SW480 (cell line): Measurements from ENCODE around the gene POM121.
"Not testable (repeated sequence)": the region's sequence is repeated elsewhere in the genome, so short reads cannot be mapped to it uniquely, and the experiment has no call there.

Experiments
- DNase-seq: peaks from one replicate; pipeline ENCODE4 v3.0.0-alpha.2; 2016; ENCODE audit warnings: low spot score

The POM121 gene

DNA sequence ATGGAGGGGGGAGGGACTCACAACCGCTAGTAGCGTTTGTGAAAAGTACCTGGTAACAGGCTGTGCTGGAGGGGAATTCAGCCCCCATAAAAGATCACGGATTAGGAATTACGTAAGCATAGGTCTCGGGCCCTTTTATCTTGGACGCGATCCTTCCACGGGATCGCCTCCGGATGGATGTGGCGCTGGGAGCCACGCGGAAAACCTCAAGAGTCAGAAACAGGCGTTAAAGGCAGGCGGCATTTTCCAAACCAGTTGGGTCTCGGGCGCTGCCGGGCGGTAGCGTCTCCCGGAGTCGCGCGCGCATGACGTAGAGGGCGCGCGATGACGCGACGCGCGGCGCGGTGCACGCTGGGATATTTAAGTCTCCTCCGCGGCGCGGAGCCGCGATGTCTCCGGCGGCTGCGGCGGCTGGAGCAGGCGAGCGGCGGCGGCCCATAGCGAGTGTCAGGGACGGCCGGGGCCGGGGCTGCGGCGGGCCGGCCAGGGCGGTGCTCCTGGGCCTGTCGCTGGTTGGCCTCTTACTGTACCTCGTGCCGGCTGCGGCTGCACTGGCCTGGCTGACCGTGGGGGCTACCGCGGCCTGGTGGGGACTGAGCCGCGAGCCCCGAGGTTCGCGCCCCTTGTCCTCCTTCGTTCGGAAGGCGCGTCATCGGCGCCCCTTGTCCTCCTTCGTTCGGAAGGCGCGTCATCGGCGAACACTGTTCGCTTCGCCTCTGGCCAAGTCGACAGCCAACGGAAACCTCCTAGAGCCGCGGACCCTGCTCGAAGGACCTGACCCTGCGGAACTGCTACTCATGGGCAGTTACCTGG, at the start of gene POM121:
POM121 (plus strand) TSS at position 363 of the 813 bp plus-strand sequence; CDS start at position 390, 27 bp downstream.
- DNase-seq: peak; percentile 87

DNA sequence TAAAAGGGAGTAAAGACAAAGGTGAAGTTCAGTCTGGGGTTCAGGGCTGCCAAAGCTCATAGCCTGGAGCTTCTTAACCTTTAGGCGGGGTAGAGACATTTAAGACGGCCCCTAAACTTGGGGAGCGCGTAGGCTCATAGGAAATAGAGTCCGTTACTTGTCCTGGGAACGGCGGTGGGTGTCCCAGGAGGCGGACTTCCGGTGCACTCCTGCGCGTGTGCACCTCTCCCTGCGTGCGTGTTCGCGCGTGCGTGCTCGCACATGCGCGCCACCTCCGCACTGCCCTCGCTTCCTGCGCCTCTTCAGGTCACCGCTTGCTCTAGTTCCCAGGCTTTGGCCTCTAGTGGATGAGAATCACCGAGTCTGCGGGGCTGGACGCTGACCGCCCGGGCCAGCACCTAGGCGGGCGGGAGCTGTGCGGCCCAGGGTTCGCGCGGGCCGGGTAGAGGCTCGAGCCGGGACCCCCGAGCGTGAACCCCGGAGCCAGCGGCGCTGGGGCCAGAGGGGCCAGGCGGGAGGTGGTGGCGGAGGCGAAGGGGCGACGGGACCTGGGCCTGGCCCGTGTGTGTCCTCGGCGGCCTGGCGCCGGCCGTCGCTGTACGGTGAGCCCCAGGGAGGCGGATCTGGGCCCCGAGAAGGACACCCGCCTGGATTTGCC, 45.7 kb upstream of the POM121 start:
- DNase-seq: peak; percentile 93

DNA sequence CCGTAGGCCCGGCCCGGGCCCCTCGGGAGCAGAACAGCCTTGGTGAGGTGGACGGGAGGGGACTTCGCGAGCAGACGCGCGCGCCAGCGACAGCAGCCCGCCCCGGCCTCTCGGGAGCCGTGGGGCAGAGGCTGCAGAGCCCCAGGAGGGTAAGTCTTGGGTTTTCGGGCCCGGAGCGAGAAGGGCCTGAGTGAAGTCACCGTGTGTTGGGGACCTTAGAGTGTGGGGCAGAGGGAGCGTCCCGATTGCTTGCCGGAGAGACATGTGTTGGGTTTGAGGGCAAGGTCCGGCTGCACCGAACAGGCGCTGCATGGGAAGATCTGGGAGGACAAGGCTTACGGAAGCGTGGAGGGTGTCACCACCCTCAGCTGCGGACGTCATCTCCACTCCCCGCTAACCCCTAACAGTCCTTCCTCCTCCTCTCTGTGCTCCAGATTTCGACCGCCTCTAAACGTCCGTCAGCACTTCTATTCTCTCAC, 45.1 kb upstream of the POM121 start:
- peak; percentile 75 for DNase-seq

DNA sequence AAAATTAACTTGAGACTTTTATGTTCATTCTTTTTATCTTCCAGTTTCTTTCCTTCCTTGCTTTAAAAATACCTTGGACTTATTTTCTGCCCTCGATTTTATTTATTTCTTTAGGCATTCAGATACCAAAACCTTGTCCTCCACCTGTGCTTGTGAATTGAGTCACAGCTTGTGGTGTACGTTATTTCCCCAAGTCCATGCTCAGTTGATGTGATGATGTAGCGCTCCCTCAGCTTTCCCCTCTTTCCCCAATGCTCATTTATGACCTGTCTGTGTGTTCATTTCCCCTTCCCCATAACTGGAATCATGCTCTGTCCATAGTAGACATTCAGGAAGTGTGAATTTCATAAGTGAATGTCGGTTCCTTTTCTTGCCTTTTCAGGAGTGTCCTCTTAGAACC, 33.1 kb upstream of the POM121 start:
- not testable (repeated sequence) for DNase-seq

DNA sequence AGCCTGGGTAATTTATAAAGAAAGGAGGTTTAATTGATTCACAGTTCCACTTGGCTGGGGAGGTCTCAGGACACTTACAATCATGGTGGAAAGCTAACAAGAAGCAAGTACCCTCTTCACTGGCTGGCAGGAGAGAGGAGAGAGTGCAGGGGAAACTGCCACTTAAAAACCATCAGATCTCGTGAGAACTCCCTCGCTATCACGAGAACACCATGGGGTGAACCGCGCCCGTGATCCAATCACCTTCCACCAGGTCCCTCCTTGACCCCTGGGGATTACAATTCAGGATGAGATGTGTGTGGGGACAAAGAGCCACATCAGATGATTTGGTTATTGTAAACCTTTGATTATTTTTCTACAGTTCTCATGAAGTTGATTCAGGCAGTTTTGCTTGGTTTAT, 20.2 kb upstream of the POM121 start:
- DNase-seq: not testable (repeated sequence)

DNA sequence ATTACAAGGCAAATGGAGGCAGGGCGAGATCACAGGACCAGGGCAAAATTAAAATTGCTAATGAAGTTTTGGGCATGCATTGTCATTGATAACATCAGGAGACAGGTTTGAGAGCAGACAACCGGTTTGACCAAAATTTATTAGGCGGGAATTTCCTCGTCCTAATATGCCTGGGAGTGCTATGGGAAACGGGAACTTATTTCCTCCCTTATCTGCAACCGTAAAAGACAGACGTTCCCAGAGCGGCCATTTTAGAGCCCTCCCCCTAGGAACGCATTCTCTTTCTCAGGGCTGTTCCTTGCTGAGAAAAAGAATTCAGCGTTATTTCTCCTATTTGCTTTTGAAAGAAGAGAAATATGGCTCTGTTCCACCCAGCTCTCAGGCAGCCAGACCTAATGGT, 16.5 kb upstream of the POM121 start:
- DNase-seq: not testable (repeated sequence)

DNA sequence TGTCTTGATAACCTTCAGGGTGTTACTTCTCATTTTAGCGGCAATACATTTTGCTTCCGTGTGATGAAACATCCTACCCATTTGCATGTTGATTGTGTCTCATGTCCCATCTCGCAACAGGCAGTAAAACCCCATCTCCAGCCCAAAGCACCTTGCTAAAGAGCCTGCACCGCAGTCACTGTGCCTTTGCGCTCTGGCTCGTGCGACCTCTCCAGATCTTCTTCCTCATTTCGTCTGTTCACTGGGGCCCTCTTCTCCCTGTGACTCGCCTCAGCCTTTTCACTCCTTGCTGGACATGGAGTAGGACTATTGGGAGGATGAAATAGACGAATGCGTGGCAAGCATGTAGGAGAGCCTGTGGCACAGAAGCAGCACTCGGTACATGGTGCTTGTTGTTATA, 13.5 kb upstream of the POM121 start:
- not testable (repeated sequence) for DNase-seq

DNA sequence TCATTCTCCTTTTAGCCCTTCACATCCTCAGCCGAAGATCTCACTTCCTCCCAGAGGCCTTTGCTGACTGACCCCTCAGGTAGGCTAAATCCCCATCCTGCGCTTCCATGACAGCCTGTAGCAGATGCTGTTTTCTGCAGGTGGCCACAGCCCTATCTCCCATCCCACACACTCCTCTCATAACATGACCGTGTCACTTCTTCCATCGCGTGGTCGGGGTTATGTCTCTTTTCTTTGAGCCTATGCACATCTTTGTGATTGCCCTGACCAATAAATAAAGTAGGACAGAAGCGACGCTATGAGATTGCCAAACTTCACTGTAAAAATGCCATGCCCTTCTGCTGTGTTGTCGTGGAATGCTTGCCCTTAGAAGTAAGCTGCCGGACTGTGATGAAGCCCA, 11.1 kb upstream of the POM121 start:
- DNase-seq: not testable (repeated sequence)

DNA sequence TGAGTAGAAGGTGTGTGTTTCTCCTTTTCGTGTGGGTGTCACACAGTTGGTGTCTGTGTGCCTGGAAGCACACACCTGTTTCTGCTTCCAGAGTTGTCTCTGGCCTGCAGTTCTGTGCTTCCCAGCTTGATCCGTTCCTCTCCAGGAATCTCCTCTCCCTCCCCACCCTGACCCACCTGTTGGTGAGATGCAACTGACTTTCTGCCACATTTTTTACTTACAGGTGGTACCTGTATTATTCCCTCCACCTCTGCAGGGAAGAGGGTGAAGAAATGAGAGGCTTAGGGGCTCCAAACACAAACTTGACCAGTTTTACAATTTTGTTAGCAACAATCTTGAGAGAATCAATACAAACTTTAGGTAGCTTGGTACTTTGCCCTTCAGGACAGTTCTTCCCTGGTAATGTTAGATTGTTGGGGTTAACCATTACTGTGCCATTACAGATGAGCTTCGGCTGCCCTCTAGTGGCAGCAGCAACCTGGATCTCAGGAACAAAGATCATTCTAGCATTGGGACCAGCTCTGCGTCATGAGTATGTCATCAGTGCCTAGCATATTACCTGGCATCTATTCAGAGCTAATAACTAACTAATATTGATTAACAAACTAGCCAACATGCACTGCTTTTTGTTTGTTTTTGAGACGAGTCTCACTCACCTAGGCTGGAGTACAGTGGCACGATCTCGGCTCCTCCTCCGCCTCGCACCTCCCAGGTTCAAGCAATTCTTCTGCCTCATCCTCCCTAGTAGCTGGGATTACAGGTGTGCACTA, 10.0 kb upstream of the POM121 start:
- DNase-seq: peak; percentile 46

DNA sequence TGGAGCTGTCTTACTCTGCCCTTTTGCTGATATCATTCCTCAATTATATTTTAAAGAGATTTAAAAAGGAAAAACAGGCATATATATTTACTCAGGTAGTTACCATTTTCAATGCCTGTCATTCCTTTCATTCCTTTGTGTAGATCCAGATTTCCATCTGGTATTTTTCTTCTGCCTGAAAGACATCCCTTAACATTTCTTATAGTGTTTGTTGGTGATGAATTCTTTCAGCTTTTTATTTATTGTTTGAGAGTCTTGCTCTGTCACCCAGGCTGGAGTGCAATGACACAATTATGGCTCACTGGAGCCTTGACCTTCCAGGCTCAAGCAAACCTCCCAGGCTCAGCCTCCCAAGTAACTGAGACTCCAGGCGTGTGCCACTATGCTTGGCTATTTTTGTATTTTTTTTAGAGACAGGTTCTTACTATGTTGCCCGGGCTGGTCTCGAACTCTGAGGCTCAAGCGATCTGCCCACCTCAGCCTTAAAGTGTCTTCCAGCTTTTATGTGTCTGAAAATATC, 5.6 kb upstream of the POM121 start:
- no peak for DNase-seq

DNA sequence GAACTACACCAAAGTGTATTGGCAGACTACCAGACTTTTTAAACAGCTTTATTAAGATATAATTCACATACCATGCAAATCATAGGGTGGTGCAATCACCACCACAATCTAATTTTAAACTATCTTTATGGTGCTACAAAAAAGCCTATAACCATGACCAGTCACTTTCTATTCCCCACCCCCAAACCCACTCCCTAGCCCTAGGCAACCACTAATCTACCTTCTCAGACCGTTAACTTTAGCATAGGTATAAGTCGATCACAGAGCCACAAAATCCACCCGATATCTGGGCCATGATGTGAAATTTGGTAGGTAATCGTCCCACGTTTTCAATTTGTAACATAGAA, 536 bp upstream of the POM121 start:
- no peak for DNase-seq

DNA sequence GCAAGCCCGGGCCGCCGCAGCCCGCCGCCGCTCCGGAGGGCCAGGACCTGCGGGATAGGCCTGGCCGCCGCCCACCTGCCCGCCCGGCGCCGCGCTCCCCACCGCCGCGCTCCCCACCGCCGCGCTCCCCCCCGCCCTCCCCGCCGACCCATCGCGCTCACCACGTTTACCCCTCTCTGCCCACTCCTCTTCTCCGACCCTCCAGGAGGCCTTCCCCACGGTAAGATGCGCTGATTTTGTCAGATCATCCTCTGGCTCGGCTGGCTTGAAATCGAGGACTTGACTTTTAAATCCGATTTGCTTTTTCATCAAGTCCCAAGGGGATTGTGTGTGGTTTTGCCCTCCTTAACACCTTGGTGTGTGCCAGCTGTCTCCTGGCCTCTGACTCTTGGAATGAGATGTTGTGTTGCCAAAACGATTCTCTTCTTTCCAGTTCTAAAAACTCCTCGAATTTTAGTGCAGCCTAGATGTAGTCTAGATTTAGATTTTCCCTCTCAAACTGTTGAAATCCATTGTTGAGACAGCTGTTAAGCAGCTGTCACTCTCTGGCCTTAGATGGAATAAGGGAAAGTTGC, 738 bp downstream of the POM121 start:
- DNase-seq: no peak

DNA sequence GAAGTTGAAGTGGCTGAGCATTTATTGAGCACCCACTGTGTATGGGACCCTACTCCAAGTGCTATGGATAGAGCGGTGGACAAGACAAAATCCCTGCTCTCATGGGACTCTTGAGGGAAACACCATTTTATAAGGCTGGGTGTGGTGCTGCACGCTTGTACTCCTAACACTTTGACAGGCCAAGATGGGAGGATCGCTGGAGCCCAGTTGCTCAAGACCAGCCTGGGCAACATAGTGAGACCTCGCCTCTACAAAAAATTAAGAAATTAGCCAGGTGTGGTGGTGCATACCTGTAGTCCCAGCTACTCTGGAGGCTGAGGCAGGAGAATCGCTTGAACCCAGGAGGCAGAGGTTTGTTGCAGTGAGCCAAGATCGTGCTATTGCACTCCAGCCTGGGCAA, 2.9 kb downstream of the POM121 start:
- DNase-seq: not testable (repeated sequence)

DNA sequence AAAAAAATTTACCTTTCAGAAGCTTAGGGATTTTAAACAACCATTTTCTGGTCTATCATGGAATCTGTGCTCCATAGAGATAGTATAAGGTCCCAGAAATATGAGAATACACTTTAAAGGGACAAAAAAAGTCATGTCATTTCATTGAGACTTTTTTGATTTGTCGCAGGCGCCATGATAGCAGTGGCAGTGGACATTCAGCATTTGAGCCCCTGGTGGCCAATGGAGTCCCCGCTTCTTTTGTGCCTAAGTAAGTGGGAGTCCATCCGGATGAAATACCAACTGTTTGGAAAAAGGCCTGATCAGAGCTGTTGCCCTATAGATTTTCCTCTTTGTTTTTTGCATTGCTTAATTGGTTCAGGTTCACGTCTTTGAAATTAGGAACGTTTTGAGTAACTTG, 3.3 kb downstream of the POM121 start:
- not testable (repeated sequence) for DNase-seq

DNA sequence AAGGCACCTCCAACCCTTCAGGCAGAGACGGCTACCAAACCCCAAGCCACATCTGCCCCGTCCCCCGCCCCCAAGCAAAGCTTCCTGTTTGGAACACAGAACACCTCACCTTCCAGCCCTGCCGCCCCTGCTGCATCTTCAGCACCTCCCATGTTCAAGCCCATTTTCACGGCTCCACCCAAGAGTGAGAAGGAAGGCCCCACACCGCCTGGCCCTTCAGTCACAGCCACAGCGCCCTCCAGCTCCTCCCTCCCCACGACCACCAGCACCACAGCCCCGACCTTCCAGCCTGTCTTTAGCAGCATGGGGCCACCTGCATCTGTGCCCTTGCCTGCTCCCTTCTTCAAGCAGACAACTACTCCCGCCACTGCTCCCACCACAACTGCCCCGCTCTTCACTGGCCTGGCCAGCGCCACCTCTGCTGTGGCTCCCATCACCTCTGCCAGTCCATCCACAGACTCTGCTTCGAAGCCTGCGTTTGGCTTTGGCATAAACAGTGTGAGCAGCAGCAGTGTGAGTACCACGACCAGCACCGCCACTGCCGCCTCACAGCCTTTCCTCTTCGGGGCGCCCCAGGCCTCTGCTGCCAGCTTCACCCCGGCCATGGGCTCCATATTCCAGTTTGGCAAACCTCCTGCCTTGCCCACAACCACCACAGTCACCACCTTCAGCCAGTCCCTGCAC, 17.3 kb downstream of the POM121 start:
- DNase-seq: not testable (repeated sequence)

DNA sequence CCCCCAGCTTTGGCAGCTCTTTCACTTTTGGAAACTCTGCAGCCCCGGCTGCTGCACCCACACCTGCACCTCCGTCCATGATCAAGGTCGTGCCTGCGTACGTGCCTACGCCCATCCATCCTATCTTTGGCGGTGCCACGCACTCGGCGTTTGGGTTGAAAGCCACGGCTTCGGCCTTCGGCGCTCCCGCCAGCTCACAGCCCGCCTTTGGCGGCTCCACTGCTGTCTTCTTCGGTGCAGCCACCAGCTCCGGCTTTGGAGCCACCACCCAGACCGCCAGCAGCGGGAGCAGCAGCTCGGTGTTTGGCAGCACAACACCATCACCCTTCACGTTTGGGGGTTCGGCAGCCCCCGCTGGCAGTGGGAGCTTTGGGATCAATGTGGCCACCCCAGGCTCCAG, 18.1 kb downstream of the POM121 start:
- not testable (repeated sequence) for DNase-seq

DNA sequence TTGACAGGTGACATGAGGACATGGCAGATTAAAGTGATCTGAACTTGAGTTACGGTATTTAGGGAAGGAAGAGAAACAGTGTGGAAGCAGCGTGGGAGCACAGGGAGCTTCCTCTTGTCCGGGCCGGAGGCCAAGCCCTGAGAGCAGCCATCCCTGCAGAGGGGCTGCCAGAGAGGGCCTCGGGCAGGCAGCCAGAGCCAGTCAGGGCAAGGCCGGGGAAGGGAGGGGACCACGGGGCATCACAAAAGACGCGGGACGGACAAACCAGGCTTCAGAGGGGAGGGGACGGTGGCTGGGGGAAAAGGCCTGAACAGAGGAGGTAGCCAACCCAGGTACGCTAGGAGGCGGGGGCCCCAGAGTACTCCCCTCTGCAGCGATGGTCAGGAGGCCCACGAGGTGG, 20.0 kb downstream of the POM121 start:
- DNase-seq: not testable (repeated sequence)

DNA sequence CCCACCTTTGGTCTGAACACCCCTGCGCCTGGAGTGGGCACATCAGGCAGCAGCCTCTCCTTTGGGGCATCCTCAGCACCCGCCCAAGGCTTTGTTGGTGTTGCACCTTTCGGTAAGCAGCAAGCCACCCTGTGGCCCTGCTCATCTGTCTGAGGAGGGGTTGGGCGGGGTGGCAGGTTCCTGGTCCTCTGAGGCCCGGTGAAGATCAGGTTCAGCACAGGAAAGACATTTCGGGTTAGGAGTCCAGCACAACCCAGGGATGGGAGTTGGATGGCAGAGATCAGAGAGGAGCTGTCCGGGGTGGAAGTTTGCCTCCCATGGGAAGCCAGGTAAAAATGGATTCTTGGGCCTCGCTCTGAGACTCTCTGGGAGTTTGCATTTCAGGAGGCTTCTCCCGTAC, 20.7 kb downstream of the POM121 start:
- DNase-seq: not testable (repeated sequence)

DNA sequence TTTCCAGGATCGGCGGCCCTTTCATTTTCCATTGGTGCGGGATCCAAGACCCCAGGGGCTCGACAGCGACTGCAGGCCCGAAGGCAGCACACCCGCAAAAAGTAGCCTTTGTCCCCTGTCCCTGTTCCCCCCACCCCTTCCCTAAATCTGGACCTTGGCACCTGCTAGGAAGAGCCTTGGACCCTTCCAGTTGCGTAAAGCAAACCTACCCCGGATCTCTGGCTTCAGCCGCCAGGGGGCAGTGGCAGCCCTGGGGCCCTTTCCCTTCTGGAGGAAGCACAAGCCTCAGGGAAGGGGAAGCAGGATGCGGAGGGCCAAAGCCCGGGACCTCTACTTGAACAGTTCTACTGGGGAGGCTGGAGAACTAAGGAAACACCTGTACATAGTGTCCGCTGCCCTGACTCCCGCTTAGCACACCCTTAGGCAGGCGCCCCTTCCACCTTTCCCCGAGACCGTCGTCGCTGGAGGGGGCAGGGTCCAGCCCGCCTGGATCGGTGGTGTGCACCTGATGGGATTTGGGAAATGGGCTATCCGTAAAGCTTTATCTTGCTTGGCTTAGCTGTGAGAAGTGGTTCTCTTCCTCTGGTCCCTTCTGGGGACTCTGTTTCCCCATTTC, 21.3 kb downstream of the POM121 start:
- not testable (repeated sequence) for DNase-seq

DNA sequence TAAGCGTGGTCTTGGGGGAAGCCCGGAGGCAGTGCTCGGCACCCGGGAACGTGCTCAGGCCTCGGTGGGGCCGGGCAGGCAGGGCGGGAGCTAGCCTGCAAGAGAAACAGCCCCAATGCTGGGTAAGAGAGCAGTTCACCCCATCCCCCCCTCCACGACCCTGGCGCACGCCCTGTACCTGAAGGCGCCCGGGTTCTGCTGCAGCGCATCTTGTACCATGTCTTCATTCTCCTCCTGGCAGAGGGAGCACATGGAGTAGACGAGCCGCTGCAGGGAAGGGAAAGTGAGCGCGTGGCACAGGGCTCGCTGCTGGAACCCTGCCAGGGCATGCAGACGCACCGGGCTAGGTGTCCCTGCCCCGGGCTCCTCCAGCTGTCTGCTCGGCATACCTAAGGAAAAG, 23.8 kb downstream of the POM121 start:
- not testable (repeated sequence) for DNase-seq

DNA sequence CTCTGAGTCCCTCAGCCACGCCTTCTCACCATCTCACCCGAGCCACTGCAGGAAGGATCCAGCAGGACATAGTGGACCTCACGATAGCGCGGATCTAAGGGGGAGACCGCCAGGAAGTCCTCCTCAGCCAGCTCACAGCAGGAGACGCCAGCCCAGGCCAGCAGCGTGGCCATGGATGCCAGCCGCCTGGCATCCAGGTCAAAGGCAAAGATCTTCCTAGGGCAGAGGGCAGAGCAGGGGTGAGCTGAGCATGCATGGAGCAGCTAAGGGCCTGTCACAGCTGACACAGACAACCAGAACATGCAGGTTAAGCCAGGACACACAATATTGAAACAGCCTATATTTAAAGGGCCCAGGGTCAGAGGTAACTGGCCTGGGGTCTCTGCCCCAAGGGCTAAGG, 24.4 kb downstream of the POM121 start:
- not testable (repeated sequence) for DNase-seq
